HepG2 (cell line): ENCODE data around the gene PFKL. TPM values are rescaled to one million over a fixed set of nuclear protein-coding genes. Genes with fewer than 3 reads are reported as not detected.

Experiments
- CENPBD1 ChIP-seq: sonication (generic); formaldehyde crosslinking; IDR thresholded peaks from 2 replicates; pipeline ENCODE4 v1.8.0; 2022; ENCODE audit warnings: missing genetic modification reagents, low read depth, mild to moderate bottlenecking, borderline replicate concordance
- GABPB1 ChIP-seq: IDR thresholded peaks from 2 replicates; pipeline ENCODE4 v1.6.1; 2016; ENCODE audit warnings: mild to moderate bottlenecking, missing genetic modification reagents, moderate library complexity, missing compliant biosample characterization
- HOXA3 ChIP-seq: sonication (generic); formaldehyde crosslinking; IDR thresholded peaks from 2 replicates; pipeline ENCODE4 v1.5.0; 2020; ENCODE audit warnings: missing genetic modification reagents
- MAZ ChIP-seq, 2 experiments: sonication (generic) in 1 of 2; formaldehyde crosslinking in 1 of 2; IDR thresholded peaks; 2 replicates each; pipeline versions ENCODE4 v1.5.0 to v1.6.1; 2012 to 2020; ENCODE audit warnings: low read depth in 2 of 2, mild to moderate bottlenecking in 2 of 2, borderline replicate concordance in 1 of 2, improper control_type of control experiment in 1 of 2, low read length in 1 of 2, missing genetic modification reagents in 1 of 2, moderate library complexity in 1 of 2
- POLR2A ChIP-seq, 2 experiments: IDR thresholded peaks; 2 replicates each; pipeline ENCODE4 v1.6.1; 2011; ENCODE audit warnings: low read depth in 2 of 2, low read length in 2 of 2, mild to moderate bottlenecking in 1 of 2, moderate library complexity in 1 of 2; ENCODE audit not compliant: insufficient read depth in 1 of 2
- SAP130 ChIP-seq: IDR thresholded peaks from 2 replicates; pipeline ENCODE4 v1.6.1; 2016; ENCODE audit warnings: low read depth
- TBX2 ChIP-seq: sonication (generic); formaldehyde crosslinking; IDR thresholded peaks from 2 replicates; pipeline ENCODE4 v1.5.0; 2020; ENCODE audit warnings: missing genetic modification reagents, mild to moderate bottlenecking, borderline replicate concordance
- TEAD2 ChIP-seq: sonication (generic); formaldehyde crosslinking; IDR thresholded peaks from 2 replicates; pipeline ENCODE4 v1.9.0; 2021; ENCODE audit warnings: missing genetic modification reagents
- TIGD3 ChIP-seq: sonication (generic); formaldehyde crosslinking; IDR thresholded peaks from 2 replicates; pipeline ENCODE4 v1.5.1; 2020; ENCODE audit warnings: mild to moderate bottlenecking, missing genetic modification reagents, borderline replicate concordance
- ZBTB33 ChIP-seq: sonication (generic); formaldehyde crosslinking; IDR thresholded peaks from 2 replicates; pipeline ENCODE4 v1.4.0; 2020; ENCODE audit warnings: missing genetic modification reagents
- ZC3H4 ChIP-seq: sonication (generic); formaldehyde crosslinking; IDR thresholded peaks from 2 replicates; pipeline ENCODE4 v1.4.0; 2020; ENCODE audit warnings: missing genetic modification reagents, borderline replicate concordance
- ZFP91 ChIP-seq: sonication (generic); formaldehyde crosslinking; IDR thresholded peaks from 2 replicates; pipeline ENCODE4 v1.9.0; 2022; ENCODE audit warnings: missing genetic modification reagents, mild to moderate bottlenecking, borderline replicate concordance
- ZNF451 ChIP-seq: sonication (generic); formaldehyde crosslinking; IDR thresholded peaks from 2 replicates; pipeline ENCODE4 v1.5.0; 2020; ENCODE audit warnings: mild to moderate bottlenecking, missing genetic modification reagents
- ZNF660 ChIP-seq: sonication (generic); formaldehyde crosslinking; IDR thresholded peaks from 2 replicates; pipeline ENCODE4 v1.5.1; 2020; ENCODE audit warnings: mild to moderate bottlenecking, low read depth, missing genetic modification reagents, borderline replicate concordance
- ZNF792 ChIP-seq: IDR thresholded peaks from 2 replicates; pipeline ENCODE4 v1.6.1; 2016
- polyA plus RNA-seq, 8 experiments: library from polyadenylated mRNA; depleted of rRNA in 3 of 8; stranded (reverse) in 7 of 8; unstranded in 1 of 8; fragments of >200 nt; fragmentation: Illumina TruSeq in 4 of 8; extraction: Trizol in 4 of 8; gene quantifications; 2 replicates each; pipeline versions ENCODE4 v1.2.1 to v1.2.3, GENCODE V29; 2011 to 2016; ENCODE audit warnings: low read depth in 4 of 8, missing spikeins in 1 of 8, mixed read lengths in 1 of 8; ENCODE audit not compliant: insufficient read depth in 1 of 8
- total RNA-seq, 5 experiments: library from RNA; depleted of rRNA; stranded (reverse); fragments of >200 nt; fragmentation: Illumina TruSeq; extraction: Trizol; gene quantifications; 2 replicates each; pipeline ENCODE4 v1.2.3, GENCODE V29; 2016; ENCODE audit warnings: low read depth in 1 of 5
- TF ChIP-seq, protein P1 (sequence below): sonication (generic); formaldehyde crosslinking; IDR thresholded peaks from 2 replicates; pipeline ENCODE4 v1.4.0; 2020; ENCODE audit warnings: missing genetic modification reagents
- TF ChIP-seq, protein P2 (sequence below): sonication (generic); formaldehyde crosslinking; IDR thresholded peaks from 2 replicates; pipeline ENCODE4 v1.4.0; 2020; ENCODE audit warnings: missing genetic modification reagents, borderline replicate concordance

Gene PFKL
- total and polyA plus RNA-seq, 2 of the 13 experiments (the other 11 are each of a cell fraction or from before 2014, with no cell fraction given): 92.8 to 106 TPM

- TF ChIP-seq TIGD3 (CRISPR knock-in tag) (no peak), ZNF792 (0 out of 2 replicates have a peak, but pooled peaks have one; percentile 13), MAZ (IDR thresholded peaks at IDR 0.05; ENCODE audit: borderline replicate concordance, low read depth, low read length) (no peak), MAZ (CRISPR knock-in tag; IDR thresholded peaks at IDR 0.05; ENCODE audit: low read depth) (0 out of 2 replicates have a peak, but pooled peaks have one; percentile 22), HOXA3 (CRISPR knock-in tag) (peak; percentile 65), SAP130 (CRISPR knock-in tag) (peak; percentile 78), TEAD2 (CRISPR knock-in tag) (no peak), ZNF660 (CRISPR knock-in tag) (no peak), ZFP91 (CRISPR knock-in tag) (no peak; the same call in 1 of the 2 replicates), ZNF451 (CRISPR knock-in tag) (peak; percentile 67), POLR2A (IDR thresholded peaks at IDR 0.05; ENCODE audit: insufficient read depth in 1 of 2, low read depth in 2 of 2, low read length in 2 of 2) (peak in 1 of 2 experiments; percentile 49; a peak in 2 of 4 replicates), TBX2 (CRISPR knock-in tag) (peak; percentile 61; the same call in 1 of the 2 replicates), ZBTB33 (CRISPR knock-in tag) (no peak), ZC3H4 (CRISPR knock-in tag) (no peak), GABPB1 (CRISPR knock-in tag) (peak; percentile 67; the same call in 1 of the 2 replicates), CENPBD1 (CRISPR knock-in tag) (no peak)
- TF ChIP-seq, protein P1, sequence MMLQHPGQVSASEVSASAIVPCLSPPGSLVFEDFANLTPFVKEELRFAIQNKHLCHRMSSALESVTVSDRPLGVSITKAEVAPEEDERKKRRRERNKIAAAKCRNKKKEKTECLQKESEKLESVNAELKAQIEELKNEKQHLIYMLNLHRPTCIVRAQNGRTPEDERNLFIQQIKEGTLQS (CRISPR knock-in tag): no peak
- TF ChIP-seq, protein P2, sequence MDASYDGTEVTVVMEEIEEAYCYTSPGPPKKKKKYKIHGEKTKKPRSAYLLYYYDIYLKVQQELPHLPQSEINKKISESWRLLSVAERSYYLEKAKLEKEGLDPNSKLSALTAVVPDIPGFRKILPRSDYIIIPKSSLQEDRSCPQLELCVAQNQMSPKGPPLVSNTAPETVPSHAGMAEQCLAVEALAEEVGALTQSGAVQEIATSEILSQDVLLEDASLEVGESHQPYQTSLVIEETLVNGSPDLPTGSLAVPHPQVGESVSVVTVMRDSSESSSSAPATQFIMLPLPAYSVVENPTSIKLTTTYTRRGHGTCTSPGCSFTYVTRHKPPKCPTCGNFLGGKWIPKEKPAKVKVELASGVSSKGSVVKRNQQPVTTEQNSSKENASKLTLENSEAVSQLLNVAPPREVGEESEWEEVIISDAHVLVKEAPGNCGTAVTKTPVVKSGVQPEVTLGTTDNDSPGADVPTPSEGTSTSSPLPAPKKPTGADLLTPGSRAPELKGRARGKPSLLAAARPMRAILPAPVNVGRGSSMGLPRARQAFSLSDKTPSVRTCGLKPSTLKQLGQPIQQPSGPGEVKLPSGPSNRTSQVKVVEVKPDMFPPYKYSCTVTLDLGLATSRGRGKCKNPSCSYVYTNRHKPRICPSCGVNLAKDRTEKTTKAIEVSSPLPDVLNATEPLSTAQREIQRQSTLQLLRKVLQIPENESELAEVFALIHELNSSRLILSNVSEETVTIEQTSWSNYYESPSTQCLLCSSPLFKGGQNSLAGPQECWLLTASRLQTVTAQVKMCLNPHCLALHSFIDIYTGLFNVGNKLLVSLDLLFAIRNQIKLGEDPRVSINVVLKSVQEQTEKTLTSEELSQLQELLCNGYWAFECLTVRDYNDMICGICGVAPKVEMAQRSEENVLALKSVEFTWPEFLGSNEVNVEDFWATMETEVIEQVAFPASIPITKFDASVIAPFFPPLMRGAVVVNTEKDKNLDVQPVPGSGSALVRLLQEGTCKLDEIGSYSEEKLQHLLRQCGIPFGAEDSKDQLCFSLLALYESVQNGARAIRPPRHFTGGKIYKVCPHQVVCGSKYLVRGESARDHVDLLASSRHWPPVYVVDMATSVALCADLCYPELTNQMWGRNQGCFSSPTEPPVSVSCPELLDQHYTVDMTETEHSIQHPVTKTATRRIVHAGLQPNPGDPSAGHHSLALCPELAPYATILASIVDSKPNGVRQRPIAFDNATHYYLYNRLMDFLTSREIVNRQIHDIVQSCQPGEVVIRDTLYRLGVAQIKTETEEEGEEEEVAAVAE (CRISPR knock-in tag): peak; percentile 40; the same call in 1 of the 2 replicates
Observed at GRCh38 chr21:44299458-44300261, at the start of gene PFKL (continued).
